GM19455 (cell line): ENCODE data around the gene VTI1A.

Source experiments
- ATAC-seq: cut with Tn5 transposase; IDR thresholded peaks from one replicate; pipeline ENCODE4 v1.9.1; 2021; ENCODE audit not compliant: unreplicated experiment

Gene VTI1A

DNA sequence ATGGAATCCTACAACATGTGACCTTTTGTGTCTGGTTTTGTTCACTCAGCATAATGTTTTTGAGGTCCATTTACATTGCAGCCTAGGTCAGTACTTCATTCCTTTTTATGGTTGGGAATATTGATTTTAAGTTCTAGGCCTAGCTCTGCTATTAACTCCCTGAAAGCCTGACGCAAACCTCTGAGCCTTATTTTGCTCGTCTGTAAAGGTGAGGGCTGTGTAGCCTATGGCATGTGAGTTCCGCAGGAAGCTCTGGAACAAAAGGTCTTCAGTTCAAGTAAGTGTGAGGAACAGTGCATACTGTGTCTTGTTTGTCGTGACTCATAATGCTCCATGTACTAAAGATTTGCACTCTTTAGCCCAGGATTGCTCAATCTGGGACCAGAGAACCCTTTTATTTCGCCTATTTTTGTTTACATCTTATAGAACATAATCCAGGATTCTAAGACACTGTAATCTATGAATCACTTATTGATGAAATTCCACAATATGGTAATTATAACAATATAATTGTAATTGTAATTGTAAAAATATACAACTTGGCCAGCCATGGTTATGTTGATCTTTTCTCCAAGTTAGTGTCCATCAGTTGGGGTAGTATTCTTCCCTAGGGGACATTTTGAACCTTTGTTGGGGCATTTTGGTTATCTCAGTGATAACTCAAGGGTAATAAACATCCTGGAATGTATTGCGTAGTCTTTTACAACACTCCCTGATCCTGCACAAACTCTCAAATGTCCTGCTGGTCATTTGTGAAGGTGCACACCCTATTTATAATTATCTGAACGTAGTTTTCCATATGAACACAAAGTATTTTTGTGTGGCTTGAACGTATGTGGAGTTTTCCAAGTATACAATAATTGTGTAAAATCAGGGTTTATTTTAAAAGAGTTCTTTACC is 184.7 kb downstream of the VTI1A start:
- no peak for ATAC-seq

DNA sequence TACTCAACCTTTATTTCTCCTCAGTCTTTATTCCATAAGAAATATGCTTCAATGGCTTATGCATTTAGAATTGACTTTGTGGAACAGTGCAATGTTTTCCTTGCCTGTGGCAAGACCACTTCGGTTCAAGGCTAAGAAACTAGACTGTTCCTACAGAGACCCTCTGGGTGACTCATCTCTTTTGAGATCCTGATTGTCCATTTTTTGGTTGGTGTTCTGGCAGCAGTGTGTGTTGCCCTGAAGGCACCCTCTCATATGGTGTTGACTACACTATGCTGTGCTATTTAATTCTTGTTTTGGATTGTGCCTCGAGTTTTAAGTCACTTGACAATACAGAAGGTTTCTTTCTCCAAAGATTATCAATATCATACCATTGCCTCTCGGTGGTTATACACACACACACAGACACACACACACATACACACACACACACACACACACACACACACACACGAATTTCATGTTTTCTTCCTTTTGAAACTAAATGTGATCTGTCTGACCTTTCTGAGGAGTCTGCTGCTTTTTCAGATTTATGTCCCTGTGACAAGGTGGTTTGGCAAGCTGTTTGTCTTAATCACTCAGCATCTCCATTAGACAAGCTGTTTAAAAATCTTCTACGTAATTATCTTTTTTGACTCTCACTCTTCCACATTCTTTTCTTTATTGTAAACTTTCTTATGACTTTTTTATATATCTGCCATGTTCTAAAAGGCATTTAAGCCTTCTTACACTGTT is 187.2 kb downstream of the VTI1A start:
- no peak for ATAC-seq

DNA sequence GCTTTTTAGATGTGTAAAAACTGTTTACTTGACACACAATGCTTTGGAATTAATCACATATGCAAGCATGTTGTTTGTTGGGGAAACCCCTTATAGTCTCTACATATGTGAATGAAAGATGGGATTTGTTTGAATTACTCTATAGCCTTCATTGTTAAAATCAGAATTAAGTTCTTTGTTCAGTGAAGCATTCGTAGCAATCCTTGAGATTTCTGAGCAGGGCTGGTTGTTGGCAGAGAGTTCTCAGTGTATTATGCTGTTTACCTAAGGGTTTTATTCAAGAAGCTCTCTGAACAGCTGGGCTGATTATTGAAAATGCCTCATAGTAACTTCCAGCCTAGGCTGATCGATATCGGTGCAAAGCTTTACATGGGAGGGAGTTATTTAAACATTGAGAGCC is 190.9 kb downstream of the VTI1A start:
- no peak for ATAC-seq

DNA sequence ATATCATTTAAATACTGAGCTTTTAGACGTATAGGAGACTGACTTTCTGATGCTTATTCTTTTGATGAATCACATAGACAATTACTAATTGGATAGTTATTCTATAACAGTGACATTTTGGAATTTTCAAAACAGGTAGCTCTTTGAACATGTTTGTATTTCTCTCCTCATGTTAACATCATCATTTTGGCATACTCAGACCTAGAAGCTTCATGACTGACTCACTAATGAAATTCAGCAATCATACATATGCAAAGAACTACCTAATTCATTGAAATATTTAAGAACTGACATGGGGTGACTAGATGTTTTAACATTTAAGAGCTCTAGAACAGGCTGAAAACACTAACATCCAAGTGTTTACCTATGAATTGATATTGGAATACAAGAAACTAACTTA is 192.3 kb downstream of the VTI1A start:
- no peak for ATAC-seq

DNA sequence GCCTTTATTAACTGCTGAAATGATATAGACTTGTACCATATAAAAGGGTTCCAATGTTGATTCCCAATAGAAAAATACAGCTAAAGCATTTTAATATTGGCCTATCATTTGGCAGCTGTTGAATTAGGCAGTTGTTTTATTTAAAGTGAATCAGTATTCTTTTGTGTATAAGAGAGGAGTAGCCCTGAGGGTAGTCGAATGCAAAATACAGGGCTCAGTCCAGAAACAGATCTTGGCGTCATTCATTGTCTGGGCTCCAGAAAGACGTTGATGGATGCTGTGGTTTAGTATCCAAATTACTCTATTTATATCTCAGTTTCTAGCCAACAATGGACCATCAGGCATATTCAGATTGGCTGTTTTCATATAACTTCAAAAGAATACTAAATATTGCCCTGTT is 193.6 kb downstream of the VTI1A start:
- ATAC-seq = no peak

DNA sequence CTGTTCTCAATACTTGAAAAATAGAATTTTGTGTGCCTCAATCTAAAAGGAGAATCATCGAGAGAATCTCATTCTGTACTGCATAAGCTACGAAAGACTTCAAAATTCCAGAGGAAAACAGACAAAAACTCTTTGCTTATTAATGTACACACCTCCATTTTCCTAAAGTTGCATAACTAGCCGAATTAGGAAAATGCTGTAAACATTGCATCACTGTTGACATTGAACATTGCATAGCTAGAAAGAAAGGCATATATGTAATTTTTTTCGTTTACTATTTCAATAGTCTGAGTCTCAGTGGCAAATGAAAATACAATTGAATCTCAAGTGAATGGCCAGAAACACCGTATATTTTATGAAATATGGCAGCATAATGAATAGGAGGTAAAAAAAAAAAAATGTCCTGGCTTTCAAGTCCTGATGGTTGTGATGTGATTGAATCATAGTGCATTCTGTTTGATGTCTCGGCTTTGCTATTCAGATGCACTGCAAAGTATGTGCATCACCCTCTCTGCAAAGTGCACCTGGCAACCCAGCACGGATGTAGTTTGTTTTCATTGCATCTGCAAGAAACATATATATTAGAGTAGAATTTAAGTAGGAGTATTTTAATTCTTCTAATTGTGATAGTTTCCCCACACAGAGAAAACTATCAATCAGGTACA is 196.7 kb downstream of the VTI1A start:
- no peak for ATAC-seq

DNA sequence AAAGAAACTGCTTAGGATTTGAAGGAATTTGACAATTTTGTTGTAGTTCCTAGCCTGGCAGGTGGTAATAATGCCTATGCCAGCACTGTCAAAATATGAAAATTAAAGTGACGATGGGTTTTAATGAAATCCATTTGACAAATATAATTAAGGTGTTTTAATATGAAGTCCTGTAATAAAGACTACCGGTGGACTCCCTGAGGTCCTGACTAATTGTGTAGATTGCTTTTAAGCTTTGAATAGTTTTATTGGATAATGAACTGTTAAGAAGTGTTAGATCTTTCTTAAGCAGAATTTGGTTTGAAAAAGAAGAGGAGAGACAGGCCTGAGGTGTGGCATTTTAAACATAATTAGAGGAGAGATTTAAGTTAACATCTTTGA is 197.2 kb downstream of the VTI1A start:
- ATAC-seq = no peak

DNA sequence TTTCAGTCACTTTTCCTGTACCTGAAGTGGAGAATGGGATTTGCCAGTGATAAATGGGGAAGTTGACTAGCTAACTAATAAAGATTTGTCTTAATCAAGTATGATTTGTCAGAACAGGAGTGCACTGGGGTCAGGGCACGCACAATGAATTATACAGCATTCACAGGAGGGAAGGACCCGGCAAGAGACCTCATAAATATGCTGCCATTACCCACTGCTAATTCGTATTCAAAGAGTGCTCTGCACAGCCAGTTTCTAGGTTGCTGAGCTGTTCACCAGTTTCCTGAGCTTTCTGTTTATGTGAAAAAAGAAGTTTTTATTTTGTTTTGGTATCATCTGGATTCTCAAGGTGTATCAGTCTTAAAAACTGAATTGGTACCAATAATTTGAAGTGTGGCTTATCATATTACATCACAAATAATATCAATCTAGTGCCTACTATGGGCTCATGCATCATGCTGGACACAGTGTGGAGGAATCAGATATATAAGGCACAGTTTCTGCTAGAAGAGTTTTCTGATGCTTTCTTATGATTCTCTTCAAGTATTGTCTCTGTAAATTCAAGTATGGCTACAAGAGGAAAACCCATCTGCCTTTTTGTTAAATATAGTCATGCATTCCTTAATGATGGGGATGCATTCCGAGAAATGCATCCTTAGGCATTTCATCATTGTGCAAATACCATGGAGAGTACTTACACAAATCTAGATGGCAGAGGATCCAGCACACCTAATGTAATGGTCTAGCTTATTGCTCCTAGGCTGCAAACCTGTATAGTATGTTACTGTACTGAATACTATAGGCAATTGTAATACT is 202.2 kb downstream of the VTI1A start:
- no peak for ATAC-seq

DNA sequence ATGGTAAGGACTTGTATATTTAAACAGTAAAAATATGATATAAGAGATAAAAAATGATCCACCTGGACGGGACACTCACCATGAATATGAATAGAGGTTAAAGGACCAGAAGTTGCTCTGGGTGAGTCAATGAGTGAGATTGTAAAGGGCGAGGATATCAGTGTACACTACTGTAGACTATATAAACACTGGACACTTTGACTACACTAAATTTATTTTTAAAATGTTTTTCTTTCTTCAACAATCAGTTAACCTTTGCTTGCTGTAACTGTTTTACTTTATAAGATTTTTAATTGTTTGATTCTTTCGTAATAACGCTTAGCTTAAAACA is 202.8 kb downstream of the VTI1A start:
- ATAC-seq = no peak

DNA sequence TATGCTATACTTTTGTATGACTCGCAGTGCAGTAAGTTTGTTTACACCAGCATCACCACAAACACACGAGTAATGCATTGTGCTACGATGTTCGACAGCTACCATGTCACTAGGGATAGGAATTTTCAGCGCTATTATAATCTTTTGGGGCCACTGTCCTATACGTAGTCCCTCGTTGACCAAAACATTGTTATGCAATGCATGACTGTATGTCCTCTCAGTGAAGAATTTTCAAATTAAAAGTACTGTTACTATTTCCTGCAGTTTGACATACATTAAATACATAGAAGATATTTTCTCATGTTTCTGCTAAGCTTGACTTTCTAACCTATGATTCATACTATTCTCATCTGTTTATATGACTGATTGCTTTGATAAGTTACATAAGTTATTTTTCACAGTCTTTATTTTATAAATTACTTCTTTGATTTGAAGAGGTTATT is 203.6 kb downstream of the VTI1A start:
- no peak for ATAC-seq

DNA sequence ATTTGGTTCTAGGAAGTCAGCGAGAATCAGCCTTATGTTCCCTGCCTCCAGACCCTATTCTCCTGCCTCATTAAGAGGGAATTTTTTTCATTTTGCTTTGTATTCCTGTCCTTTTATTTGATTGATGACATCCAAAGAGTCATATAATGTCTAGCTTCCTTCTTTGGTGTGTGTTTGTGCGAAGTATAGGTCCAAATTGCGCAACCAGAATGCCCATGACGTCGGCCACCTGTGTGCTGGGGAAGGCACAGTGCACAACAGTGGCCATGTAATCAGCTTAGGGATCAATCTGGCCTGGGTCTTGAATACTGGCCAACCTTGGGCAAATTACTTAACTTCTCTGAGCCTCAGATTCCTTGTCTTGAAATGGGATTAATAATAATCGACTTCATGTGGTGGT is 206.2 kb downstream of the VTI1A start:
- ATAC-seq = no peak

DNA sequence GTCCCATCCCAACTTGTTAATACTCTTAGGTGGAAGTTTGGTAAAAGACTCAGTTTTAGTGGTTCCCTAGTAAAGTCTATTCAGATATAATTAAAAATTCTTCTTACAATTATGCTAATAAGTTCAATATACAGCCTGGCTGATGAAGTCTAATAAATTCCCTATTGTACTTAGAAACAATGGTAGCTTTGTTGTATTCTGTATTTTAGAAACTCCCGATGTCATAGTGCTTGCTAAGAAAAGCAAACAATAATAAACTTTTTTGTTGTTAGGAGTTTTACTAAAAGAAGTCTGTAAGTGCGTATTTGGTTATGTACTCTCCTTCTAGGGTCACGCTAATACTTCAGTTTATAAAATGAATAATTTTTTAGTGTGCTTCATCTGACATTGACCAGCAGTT is 206.8 kb downstream of the VTI1A start:
- ATAC-seq = no peak

DNA sequence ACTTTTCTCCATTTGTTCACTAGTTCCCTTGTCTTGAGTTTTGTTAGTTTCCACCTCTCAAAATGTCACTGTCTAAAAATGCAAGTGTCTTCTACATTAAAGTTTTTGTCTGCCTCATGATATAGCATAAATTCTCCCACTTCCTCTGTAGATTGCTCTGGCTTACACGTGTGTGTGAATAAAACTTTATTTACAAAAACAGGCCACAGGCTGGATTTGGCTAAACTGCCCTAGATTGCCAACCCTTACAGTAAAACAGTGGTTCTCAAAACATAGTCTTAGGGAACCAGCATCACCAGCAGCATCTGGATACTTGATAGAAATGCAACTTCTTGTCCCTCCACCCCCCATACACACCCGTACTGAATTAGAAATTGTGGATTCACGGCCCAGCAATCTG is 207.8 kb downstream of the VTI1A start:
- ATAC-seq = no peak

DNA sequence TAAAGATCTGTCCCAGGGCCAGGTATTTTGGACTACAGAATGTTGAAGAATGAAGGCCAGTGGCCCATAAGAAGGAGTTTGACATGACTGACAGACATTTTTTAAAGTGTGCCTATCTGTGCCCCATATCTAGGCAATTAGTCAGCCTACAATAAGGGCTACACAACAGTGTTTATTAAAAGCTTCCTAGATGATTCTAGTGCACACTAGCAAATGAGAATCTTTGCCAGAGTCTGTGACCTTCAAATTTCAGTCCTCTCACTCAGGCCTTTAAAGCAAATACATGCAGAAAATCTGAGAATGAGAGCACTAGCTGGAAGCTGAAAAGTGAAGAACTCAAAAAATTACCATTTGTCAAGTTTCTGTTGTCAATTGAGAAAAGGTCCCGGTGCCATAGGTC is 208.7 kb downstream of the VTI1A start:
- no peak for ATAC-seq

DNA sequence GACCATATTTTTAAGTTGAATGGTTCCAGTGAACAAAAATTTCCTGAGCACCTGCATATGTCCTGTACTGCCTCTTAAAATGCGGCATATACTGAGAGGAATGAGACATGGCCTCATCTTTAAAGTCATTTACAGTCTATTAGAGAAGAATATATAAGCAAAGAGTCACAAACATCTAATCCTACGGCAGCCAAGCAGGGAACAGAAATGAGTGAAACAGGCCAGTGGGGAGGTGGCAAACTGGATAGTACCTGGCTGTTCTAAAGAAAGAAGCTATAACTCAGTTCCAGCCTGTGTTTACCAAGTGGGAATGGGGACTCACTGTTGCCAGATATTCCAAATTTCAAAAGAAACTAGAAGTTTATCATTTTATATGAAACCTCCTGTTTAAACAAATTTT is 211.4 kb downstream of the VTI1A start:
- no peak for ATAC-seq

DNA sequence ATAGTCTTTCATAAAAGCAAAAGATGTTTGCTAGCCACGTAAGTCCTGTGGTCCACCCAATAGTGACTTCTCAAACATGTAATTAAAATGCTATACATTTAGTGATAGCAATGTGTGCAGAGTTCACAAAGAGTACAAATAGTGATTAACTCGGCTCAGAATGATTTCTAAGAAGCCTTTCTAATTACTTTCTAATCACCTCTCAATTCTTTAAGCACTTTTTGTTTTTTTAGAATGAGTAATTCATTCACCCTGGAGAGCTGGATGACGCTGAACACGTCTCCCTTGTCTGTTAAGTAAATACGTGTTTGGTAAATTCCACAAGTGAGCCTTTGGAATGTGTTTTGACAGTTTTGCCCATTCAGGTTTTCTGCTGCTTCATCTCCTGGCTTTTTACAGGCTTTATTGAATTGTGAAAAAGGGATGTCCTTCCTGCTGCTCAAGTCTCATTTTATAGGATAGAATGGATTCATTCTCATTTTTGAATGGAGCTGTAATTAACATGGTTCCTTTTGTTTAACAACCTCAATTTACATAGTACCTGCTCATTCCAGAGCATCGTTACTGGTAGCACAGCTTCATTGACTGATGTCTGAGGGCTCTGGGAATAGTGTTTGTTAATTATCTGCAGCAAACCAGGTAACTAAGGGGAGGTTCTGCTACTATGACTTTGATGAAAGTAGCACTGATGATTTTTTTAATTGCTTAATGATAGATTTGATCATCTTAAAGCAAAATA is 212.1 kb downstream of the VTI1A start:
- no peak for ATAC-seq

DNA sequence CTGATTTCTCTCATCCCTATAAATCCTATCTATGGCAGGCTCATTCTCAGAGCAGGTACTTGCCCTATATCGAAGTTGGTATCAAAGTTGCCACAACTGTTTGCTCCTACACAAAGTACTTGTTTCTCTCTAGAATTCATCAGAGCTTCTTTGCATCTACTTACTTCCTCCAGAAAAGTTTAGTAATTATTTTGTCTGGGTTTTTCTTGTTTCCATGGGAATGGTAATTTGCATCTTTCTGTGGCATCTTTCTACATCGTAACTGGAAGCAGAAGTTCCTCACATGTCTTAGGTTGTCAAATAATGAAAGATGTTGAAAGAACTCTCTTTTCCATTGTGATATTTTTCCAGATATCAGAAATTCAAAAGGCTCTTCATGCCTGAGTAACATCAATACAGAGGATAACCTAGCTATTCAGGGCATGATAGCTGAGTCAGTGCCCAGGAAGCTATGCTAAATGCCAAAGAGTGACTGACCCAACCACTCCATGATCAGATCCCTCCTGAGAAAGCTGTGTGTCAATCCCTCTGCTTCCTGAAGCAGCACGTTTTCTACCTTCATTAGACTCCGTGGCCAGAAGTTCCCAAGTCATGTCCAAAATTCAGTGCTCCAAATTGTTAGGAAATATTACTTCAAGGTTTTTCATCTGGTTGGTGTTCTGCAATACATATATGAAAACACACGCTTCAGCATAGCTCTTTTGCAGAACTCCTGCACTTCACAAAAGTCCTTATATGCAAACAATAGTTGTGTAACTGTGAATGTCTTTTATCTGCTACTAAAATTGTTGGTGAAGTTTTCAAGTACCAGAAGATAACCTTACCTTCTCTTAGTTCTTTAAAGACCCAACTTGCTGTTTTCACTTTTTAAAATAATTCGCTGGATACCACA is 216.5 kb downstream of the VTI1A start:
- no peak for ATAC-seq

DNA sequence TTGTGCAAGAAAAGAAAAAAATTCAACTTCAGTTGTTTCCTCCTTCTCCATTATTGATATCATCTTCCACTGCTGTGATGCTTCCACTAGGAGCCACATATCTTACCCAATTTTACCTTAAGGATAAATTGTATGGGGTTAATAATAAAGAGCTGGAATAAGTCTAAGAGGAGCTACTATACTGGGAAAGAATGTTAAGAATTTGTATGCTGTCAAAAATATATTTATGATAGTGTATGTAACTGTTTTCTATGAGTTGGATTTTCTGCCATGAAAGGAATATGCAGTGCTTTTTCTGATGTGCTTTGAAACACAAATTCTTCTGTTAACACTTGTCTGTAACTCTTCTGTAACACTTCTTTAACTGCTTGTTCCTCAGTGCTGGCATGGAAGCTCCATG is 219.1 kb downstream of the VTI1A start:
- no peak for ATAC-seq

DNA sequence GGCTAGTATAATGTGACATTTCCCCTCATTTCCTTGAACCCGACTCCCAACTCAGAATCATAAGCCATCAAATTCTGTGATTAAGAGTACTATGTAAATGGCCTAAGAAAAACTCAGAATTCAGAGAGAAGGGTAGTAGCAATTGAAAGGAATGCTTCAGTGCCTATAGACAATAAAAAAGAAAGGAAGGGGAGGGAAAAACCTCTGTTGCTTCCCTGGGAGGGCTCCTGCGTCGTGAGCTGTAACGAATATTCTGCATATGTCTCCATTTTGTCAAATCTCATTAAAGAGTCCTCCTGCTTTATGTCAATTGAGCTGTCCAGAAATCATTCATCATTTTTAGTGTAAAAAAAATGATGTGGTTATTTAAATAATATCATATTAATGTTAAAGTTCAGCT is 223.0 kb downstream of the VTI1A start:
- no peak for ATAC-seq

DNA sequence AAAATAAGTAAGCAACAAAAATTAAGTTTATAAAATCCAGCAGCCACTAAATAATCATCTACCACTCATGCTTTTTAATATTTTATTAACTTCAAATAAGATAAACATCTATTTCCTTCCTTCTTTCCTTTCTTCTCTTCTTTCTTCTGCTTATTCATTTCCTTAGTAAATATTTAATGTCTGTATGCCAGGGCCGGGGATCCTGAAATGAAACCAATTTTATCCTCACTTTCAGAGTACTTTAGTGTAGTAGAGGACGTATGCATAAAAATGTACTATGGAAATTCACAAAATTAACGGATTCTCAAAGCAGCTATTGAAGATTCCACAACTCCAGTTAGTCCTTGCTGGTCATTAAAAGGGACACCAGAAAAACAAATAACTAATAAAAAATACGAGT is 224.7 kb downstream of the VTI1A start:
- no peak for ATAC-seq
